ENCODE results near the gene MED12L. TPM values are rescaled to one million over a fixed set of nuclear protein-coding genes. Genes with fewer than 3 reads are reported as not detected.

Gene MED12L
- total and polyA plus RNA-seq, 3 experiments from 2014 or later = 0.02 to 1.8 (median 1.7) TPM

GRCh38 chr3:151210676-151211381, 125.4 kb downstream of the MED12L start:
- Mint-ChIP-seq H3K4me3 (peak overlapping the region in 6 of 7 donors; percentile 44 to 61 (median 56)), H3K36me3 (peaks cover 0 to 1% (median 0%) of the 10 kb centered on the region in 3 donors), H3K4me1 (peaks cover 37 to 51% (median 50%) of the 10 kb centered on the region in 3 donors), H3K27me3 (no peaks in the 10 kb centered on the region), H3K9me3 (no peaks in the 10 kb centered on the region), H3K27ac (peak overlapping the region; percentile 26 to 92 (median 80))
- Histone ChIP-seq H3K27ac (ENCODE audit: low read depth, low read length) (no peak overlapping the region), H3K27me3 (ENCODE audit: insufficient read depth, low read length, poor library complexity, severe bottlenecking) (no peaks in the 10 kb centered on the region), H3K4me3 (ENCODE audit: low read length) (no peak overlapping the region), H3K4me1 (ENCODE audit: insufficient read depth, low read length) (peaks cover 28% of the 10 kb centered on the region), H3K36me3 (ENCODE audit: insufficient read depth, low read length) (no peaks in the 10 kb centered on the region), H3K9me3 (ENCODE audit: low read length) (no peaks in the 10 kb centered on the region)
- POLR2A ChIA-PET = interaction anchor here (0.9 to 2.0 kb wide), 3 partner anchors 8 to 65 kb away, joined by 3 to 8 read pairs (median 6); partner anchors contain the start of gene GPR171
- DNase-seq = no peak
- CTCF ChIA-PET = interaction anchor here (1.1 to 5.3 kb wide), 9 partner anchors 11 to 57 kb away, joined by 3 to 54 read pairs (median 3); no protein-coding TSS in a partner anchor

- CTCF ChIA-PET = interaction anchor here (1.0 to 1.7 kb wide), 2 partner anchors 44 to 45 kb away, joined by 3 read pairs; no protein-coding TSS in a partner anchor
- POLR2A ChIA-PET = no interaction called here
- peaks cover 10% of the 10 kb centered on the region for H3K4me1 ChIP-seq (ENCODE audit: insufficient read depth, low read length)
- Mint-ChIP-seq H3K9me3 (no peaks in the 10 kb centered on the region), H3K27me3 (peaks cover 0 to 1% of the 10 kb centered on the region in 2 donors), H3K4me3 (no peak overlapping the region), H3K36me3 (peaks cover 0 to 1% (median 0%) of the 10 kb centered on the region in 3 donors), H3K27ac (no peak overlapping the region), H3K4me1 (peaks cover 26 to 30% (median 29%) of the 10 kb centered on the region in 3 donors)
- H3K27me3 ChIP-seq (ENCODE audit: insufficient read depth, low read length, poor library complexity, severe bottlenecking) = no peaks in the 10 kb centered on the region
- no peak overlapping the region for H3K4me3 ChIP-seq (ENCODE audit: low read length)
- no peak overlapping the region for H3K27ac ChIP-seq (ENCODE audit: low read depth, low read length)
- no peaks in the 10 kb centered on the region for H3K9me3 ChIP-seq (ENCODE audit: low read length)
- DNase-seq = no peak
- H3K36me3 ChIP-seq (ENCODE audit: insufficient read depth, low read length) = no peaks in the 10 kb centered on the region
Observed at GRCh38 chr3:151213151-151213550, 127.7 kb downstream of the MED12L start.

GRCh38 chr3:151213881-151214280, 128.4 kb downstream of the MED12L start:
- peaks cover 10% of the 10 kb centered on the region for H3K4me1 ChIP-seq (ENCODE audit: insufficient read depth, low read length)
- H3K9me3 Mint-ChIP-seq = no peaks in the 10 kb centered on the region
- peaks cover 22 to 27% (median 25%) of the 10 kb centered on the region in 3 donors for H3K4me1 Mint-ChIP-seq
- peaks cover 0 to 1% (median 0%) of the 10 kb centered on the region in 3 donors for H3K36me3 Mint-ChIP-seq
- H3K9me3 ChIP-seq (ENCODE audit: low read length) = no peaks in the 10 kb centered on the region
- DNase-seq = no peak
- peaks cover 0 to 3% of the 10 kb centered on the region in 2 donors for H3K27me3 Mint-ChIP-seq
- H3K27ac Mint-ChIP-seq = peak overlapping the region in 1 of 8 donors; percentile 24
- ChIA-PET POLR2A (no interaction called here), CTCF (interaction anchor here (1.7 kb wide), 1 partner anchor 46 kb away, joined by 3 read pairs; no protein-coding TSS in a partner anchor)
- H3K36me3 ChIP-seq (ENCODE audit: insufficient read depth, low read length) = no peaks in the 10 kb centered on the region
- no peak overlapping the region for H3K4me3 ChIP-seq (ENCODE audit: low read length)
- no peak overlapping the region for H3K27ac ChIP-seq (ENCODE audit: low read depth, low read length)
- H3K4me3 Mint-ChIP-seq = no peak overlapping the region
- no peaks in the 10 kb centered on the region for H3K27me3 ChIP-seq (ENCODE audit: insufficient read depth, low read length, poor library complexity, severe bottlenecking)

GRCh38 chr3:151214459-151214858, 129.0 kb downstream of the MED12L start:
- Mint-ChIP-seq H3K9me3 (no peaks in the 10 kb centered on the region), H3K4me3 (no peak overlapping the region), H3K27ac (no peak overlapping the region), H3K4me1 (peaks cover 16 to 26% (median 21%) of the 10 kb centered on the region in 3 donors), H3K36me3 (peaks cover 0 to 1% (median 0%) of the 10 kb centered on the region in 3 donors), H3K27me3 (peaks cover 0 to 3% of the 10 kb centered on the region in 2 donors)
- H3K4me3 ChIP-seq (ENCODE audit: low read length) = no peak overlapping the region
- CTCF ChIA-PET = interaction anchor here (1.7 kb wide), 1 partner anchor 46 kb away, joined by 3 read pairs; no protein-coding TSS in a partner anchor
- no peak overlapping the region for H3K27ac ChIP-seq (ENCODE audit: low read depth, low read length)
- POLR2A ChIA-PET = interaction anchor here (0.6 kb wide), 1 partner anchor 410 kb away, joined by 4 read pairs; no protein-coding TSS in a partner anchor
- peaks cover 8% of the 10 kb centered on the region for H3K4me1 ChIP-seq (ENCODE audit: insufficient read depth, low read length)
- no peaks in the 10 kb centered on the region for H3K9me3 ChIP-seq (ENCODE audit: low read length)
- H3K36me3 ChIP-seq (ENCODE audit: insufficient read depth, low read length) = no peaks in the 10 kb centered on the region
- H3K27me3 ChIP-seq (ENCODE audit: insufficient read depth, low read length, poor library complexity, severe bottlenecking) = no peaks in the 10 kb centered on the region
- no peak for DNase-seq

- no peaks in the 10 kb centered on the region for H3K27me3 ChIP-seq (ENCODE audit: insufficient read depth, low read length, poor library complexity, severe bottlenecking)
- peaks cover 0 to 5% of the 10 kb centered on the region in 2 donors for H3K27me3 Mint-ChIP-seq
- H3K36me3 ChIP-seq (ENCODE audit: insufficient read depth, low read length) = no peaks in the 10 kb centered on the region
- H3K27ac ChIP-seq (ENCODE audit: low read depth, low read length) = no peak overlapping the region
- no peak overlapping the region for H3K4me3 ChIP-seq (ENCODE audit: low read length)
- no peak for DNase-seq
- no peaks in the 10 kb centered on the region for H3K9me3 ChIP-seq (ENCODE audit: low read length)
- peaks cover 0 to 7% (median 0%) of the 10 kb centered on the region in 5 donors for H3K9me3 Mint-ChIP-seq
- ChIA-PET POLR2A (no interaction called here), CTCF (interaction anchor here (0.8 to 2.1 kb wide), 6 partner anchors 9 to 66 kb away, joined by 3 to 5 read pairs (median 4); no protein-coding TSS in a partner anchor)
- peak overlapping the region in 2 of 8 donors; percentile 33 to 37 for H3K27ac Mint-ChIP-seq
- H3K4me3 Mint-ChIP-seq = no peak overlapping the region
- H3K4me1 ChIP-seq (ENCODE audit: insufficient read depth, low read length) = no peaks in the 10 kb centered on the region
- H3K36me3 Mint-ChIP-seq = peaks cover 0 to 6% (median 6%) of the 10 kb centered on the region in 3 donors
- H3K4me1 Mint-ChIP-seq = peaks cover 0 to 13% (median 3%) of the 10 kb centered on the region in 3 donors
Observed at GRCh38 chr3:151216641-151217607, 131.5 kb downstream of the MED12L start.

GRCh38 chr3:151218136-151218535, 132.7 kb downstream of the MED12L start:
- Histone ChIP-seq H3K27me3 (ENCODE audit: insufficient read depth, low read length, poor library complexity, severe bottlenecking) (no peaks in the 10 kb centered on the region), H3K36me3 (ENCODE audit: insufficient read depth, low read length) (no peaks in the 10 kb centered on the region), H3K27ac (ENCODE audit: low read depth, low read length) (no peak overlapping the region), H3K9me3 (ENCODE audit: low read length) (no peaks in the 10 kb centered on the region), H3K4me3 (ENCODE audit: low read length) (no peak overlapping the region), H3K4me1 (ENCODE audit: insufficient read depth, low read length) (no peaks in the 10 kb centered on the region)
- no peak for DNase-seq
- H3K27me3 Mint-ChIP-seq = peaks cover 0 to 5% of the 10 kb centered on the region in 2 donors
- no peak overlapping the region for H3K4me3 Mint-ChIP-seq
- POLR2A ChIA-PET = interaction anchor here (0.6 kb wide), 1 partner anchor 392 kb away, joined by 3 read pairs; no protein-coding TSS in a partner anchor
- peaks cover 2 to 13% (median 3%) of the 10 kb centered on the region in 3 donors for H3K4me1 Mint-ChIP-seq
- CTCF ChIA-PET = interaction anchor here (1.0 to 2.1 kb wide), 4 partner anchors 9 to 58 kb away, joined by 3 to 5 read pairs (median 4); no protein-coding TSS in a partner anchor
- H3K27ac Mint-ChIP-seq = no peak overlapping the region
- peaks cover 0 to 12% (median 6%) of the 10 kb centered on the region in 5 donors for H3K9me3 Mint-ChIP-seq
- peaks cover 0 to 16% (median 6%) of the 10 kb centered on the region in 3 donors for H3K36me3 Mint-ChIP-seq

- POLR2A ChIA-PET = no interaction called here
- H3K27ac Mint-ChIP-seq = no peak overlapping the region
- peaks cover 0 to 16% (median 6%) of the 10 kb centered on the region in 3 donors for H3K36me3 Mint-ChIP-seq
- peaks cover 2 to 13% (median 3%) of the 10 kb centered on the region in 3 donors for H3K4me1 Mint-ChIP-seq
- H3K36me3 ChIP-seq (ENCODE audit: insufficient read depth, low read length) = no peaks in the 10 kb centered on the region
- H3K27me3 ChIP-seq (ENCODE audit: insufficient read depth, low read length, poor library complexity, severe bottlenecking) = no peaks in the 10 kb centered on the region
- peaks cover 0 to 5% of the 10 kb centered on the region in 2 donors for H3K27me3 Mint-ChIP-seq
- CTCF ChIA-PET = no interaction called here
- no peaks in the 10 kb centered on the region for H3K4me1 ChIP-seq (ENCODE audit: insufficient read depth, low read length)
- H3K27ac ChIP-seq (ENCODE audit: low read depth, low read length) = no peak overlapping the region
- no peak overlapping the region for H3K4me3 Mint-ChIP-seq
- peaks cover 0 to 12% (median 6%) of the 10 kb centered on the region in 5 donors for H3K9me3 Mint-ChIP-seq
- no peak for DNase-seq
- no peak overlapping the region for H3K4me3 ChIP-seq (ENCODE audit: low read length)
- H3K9me3 ChIP-seq (ENCODE audit: low read length) = no peaks in the 10 kb centered on the region
Observed at GRCh38 chr3:151219056-151219455, 133.6 kb downstream of the MED12L start.
